Midbrain (tissue), 1 donor: ENCODE measurements around the gene WNT4.

Source experiments
- DNase-seq: peaks from one replicate; lab custom pipeline; 2025; lab: John Stamatoyannopoulos, UW

Gene WNT4

GRCh38 chr1:22163564-22163963, 20.7 kb upstream of the WNT4 start:
- no peak for DNase-seq

GRCh38 chr1:22163137-22163536, 20.2 kb upstream of the WNT4 start:
- DNase-seq: no peak

- no peak for DNase-seq
Measured at GRCh38 chr1:22159891-22160290, 17.0 kb upstream of the WNT4 start.

GRCh38 chr1:22158654-22159053, 15.8 kb upstream of the WNT4 start:
- DNase-seq: no peak

DNA sequence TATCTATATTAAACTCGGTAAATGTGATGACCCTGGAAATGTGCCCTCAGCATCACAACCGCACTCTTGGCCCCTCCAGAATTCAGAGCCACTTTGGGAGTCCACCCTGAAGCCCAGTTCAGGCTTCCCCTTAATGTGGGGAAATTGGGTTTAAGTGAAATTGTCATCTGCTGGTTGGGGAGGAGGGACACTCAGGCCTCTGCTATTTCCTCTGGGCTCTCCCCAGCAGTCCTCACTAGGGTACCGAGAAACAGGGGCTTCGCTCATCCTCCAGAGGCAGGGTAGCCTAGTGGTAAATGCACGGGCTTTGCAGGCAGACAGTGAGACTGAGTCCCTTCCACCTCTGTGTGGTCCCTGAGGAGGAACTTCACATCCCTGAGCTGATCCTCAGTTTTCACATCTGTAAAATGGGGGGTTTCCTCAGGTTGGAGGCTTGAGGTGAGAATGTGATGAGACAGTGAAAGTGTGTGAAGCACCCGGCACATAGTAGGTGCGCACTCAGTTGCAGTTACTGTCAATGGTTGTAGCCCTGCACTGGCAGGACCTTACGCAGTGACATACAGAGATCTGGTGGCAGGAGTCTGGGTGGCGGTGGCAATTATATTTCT, 14.6 kb upstream of the WNT4 start:
- no peak for DNase-seq

DNA sequence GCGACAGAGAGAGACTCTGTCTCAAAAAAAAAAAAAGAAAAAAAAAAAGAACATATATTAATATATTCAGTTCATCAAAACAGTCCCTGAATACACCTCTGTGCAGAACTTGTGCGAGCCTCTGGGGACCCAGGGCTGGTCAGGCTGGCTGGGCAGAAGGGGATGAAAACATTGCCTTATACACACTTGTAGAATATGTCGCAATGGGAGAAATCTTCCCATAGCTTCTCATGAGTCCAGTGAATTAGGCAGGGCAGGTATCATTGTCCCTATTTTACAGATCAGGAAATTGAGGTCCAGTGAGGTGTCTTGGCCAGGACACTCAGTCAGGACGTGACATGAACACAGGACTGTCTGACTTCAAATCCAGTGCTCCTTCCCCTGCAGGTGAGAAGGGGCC, 12.6 kb upstream of the WNT4 start:
- no peak for DNase-seq

- no peak for DNase-seq
Measured at GRCh38 chr1:22154626-22155025, 11.7 kb upstream of the WNT4 start.

- DNase-seq: no peak
Measured at GRCh38 chr1:22153660-22154437, 11.0 kb upstream of the WNT4 start.

- DNase-seq: no peak
Measured at GRCh38 chr1:22150923-22151322, 8.0 kb upstream of the WNT4 start.

DNA sequence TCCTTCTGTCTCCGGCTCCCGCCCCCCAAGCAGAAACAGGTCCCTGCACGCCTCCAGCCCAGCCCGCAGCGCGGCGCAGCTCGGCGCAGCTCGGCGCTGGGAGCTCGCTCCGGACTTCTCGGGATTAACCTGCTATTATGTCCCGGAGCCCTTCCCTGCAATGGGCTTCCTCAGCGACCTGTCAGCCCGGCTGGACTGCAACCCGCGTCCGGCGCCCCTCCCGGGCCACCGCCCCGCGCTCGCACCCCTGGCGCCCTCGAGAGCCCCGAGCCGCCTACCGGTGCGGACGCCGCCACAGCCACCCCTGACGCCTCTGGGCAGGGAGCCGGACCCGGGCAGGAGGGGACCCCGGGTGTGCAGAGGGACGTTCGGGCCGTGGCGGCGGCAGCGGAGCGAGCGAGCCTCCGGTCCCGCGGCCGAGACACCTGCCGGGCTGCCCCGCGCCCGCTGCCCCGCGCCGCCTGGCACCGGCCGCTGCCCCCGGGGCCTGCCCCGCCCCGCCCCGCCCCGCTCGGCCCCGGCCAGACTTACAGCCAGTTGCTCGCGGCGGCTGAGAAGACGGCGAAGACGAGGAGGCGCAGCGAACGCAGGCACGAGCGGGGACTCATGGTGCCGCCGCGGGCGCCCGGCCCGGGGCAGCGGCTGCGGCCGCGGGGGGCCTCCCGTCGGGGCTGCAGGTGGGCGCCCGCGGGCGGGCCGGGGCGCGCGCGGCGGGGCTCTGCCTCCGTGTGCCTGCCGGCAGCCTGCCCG, 407 bp downstream of the WNT4 start:
- no peak for DNase-seq

- no peak for DNase-seq
Measured at GRCh38 chr1:22141554-22142314, 1.2 kb downstream of the WNT4 start.

DNA sequence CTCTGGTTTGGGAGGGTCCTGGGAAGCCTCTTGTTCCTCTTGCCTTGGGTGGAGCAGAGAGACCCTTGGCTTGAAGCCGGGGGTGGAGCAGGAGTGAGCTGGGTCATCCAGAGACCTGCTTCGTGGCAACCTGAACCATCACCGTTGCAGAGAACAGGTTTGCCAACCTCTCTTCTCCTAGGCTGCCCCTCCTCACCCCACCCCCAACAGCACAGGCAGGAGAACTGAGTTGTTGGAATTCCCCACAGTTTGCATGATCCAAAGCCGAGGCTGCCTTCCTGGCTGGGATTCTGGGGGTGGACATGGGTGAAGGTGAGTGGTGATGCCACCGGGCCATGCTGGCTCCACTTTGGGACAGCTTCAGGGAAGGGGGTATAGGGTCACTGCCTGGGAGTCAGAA, 2.2 kb downstream of the WNT4 start:
- DNase-seq: no peak

GRCh38 chr1:22139817-22140216, 3.1 kb downstream of the WNT4 start:
- no peak for DNase-seq

DNA sequence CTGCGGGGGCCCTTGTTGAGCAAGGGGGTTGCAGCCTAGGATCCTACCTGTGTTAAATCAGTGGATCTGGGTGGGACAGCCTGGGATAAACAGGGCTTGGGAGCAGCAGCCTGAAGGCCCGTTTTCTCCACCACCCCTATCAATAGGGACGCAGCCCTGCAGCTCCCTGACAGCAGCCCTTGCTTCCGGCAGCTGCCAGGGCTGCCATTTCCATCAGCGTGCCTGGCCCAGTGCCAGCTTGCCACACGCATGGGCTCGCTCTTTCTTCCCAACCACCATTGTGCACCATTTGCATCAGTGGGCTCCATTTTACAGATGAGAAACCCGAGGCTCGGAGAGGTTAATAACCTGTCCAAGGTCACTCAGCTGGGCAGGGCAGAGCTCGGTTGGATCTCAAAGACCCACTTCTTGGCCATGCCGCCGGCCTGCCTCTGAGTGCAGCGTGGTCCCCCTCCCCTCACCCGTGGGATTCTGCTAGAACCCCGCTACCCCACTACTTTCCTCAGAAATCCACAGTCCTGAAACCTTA, 3.8 kb downstream of the WNT4 start:
- no peak for DNase-seq

DNA sequence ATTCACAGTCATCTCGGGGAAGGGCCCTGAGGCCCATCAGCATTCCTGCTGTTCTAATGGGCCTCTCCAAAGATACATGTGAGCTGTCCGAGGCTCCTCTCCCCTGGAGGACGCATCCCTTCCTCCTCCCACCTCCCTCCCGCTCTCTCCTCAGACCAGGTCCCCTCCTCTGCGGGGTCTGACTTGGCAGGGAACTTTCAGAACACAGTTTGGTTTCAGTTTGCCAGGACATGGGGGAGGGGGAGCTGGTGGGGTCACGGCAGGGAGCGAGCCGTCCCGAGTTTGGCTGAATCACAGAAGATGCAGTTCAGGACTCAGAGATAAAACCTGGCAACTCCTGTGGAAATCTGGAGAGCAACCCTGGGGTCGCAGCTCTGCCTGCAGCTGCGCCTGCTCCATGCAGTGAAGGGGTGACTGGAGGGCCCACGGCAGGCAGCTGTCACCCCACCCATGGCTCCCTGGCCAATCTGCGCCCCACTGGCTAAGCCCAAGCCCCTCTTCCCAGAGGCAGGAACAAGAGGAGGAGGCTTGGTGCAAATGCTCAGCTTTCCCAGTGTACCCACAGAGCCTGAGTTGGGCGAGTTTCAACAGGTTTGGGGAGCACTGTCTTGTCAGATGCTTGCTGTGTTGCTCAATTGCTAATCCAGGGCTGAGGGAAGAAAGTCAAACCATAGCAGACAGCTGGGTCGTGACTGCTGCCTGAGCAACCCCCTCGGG, 5.7 kb downstream of the WNT4 start:
- DNase-seq: no peak

- no peak for DNase-seq
Measured at GRCh38 chr1:22133931-22134324, 9.0 kb downstream of the WNT4 start.

GRCh38 chr1:22133247-22133930, 9.5 kb downstream of the WNT4 start:
- no peak for DNase-seq

- no peak for DNase-seq
Measured at GRCh38 chr1:22132517-22133235, 10.2 kb downstream of the WNT4 start.

GRCh38 chr1:22131875-22132486, 10.9 kb downstream of the WNT4 start:
- no peak for DNase-seq

GRCh38 chr1:22131062-22131461, 11.8 kb downstream of the WNT4 start:
- DNase-seq: no peak
